Endothelial cell of umbilical vein (primary cell): Measurements from ENCODE around the gene DDX10. TPM values are rescaled to one million over a fixed set of nuclear protein-coding genes. Genes with fewer than 3 reads are reported as not detected.

ENCODE experiments used
- BruUV-seq: library from RNA; stranded (reverse); fragments of 400-500 nt; replicated peaks from 2 replicates; lab custom pipeline; 2021; lab: Mats Ljungman, UMichigan
- CTCF ChIA-PET: fragments of 300-600, 350-600 bp; sonication (Branson Sonifier 250); formaldehyde crosslinking; loops from one replicate; lab custom pipeline; 2021; ENCODE audit warnings: antibody characterized with exemption, inconsistent platforms; lab: Charles Lee
- POLR2A ChIA-PET: fragments of 300-600, 350-600 bp; sonication (Branson Sonifier 250); formaldehyde crosslinking; loops from one replicate; lab custom pipeline; 2021; ENCODE audit warnings: antibody characterized with exemption, inconsistent platforms; lab: Charles Lee
- DNase-seq: peaks from one replicate; pipeline ENCODE4 v3.0.0-alpha.2; 2011; ENCODE audit warnings: low read depth, low spot score
- FAIRE-seq: peaks from 2 replicates; lab custom pipeline; 2011; peaks lifted over from hg19 to GRCh38; lab: Jason Lieb, UNC
- H2AFZ ChIP-seq: 2 replicates; pipeline ENCODE4 v1.6.0; 2012; ENCODE audit warnings: low read depth, low read length, control low read depth, inconsistent platforms
- H3K27ac ChIP-seq: 2 replicates; pipeline ENCODE4 v1.5.1; 2011; ENCODE audit warnings: low read depth, mild to moderate bottlenecking, control low read depth, low read length, moderate library complexity; ENCODE audit not compliant: insufficient read depth
- H3K27me3 ChIP-seq, 2 experiments: 2 replicates each; pipeline versions ENCODE4 v1.6.0 to v1.6.1; 2011; ENCODE audit warnings: low read length in 2 of 2, mixed read lengths in 1 of 2; ENCODE audit not compliant: control insufficient read depth in 2 of 2, insufficient read depth in 2 of 2
- H3K36me3 ChIP-seq, 2 experiments: 2 replicates in 1 of 2; 3 replicates in 1 of 2; pipeline ENCODE4 v1.5.1; 2011; ENCODE audit warnings: low read length in 2 of 2, mild to moderate bottlenecking in 1 of 2, moderate library complexity in 1 of 2; ENCODE audit not compliant: control insufficient read depth in 2 of 2, insufficient read depth in 2 of 2; ENCODE audit errors: extremely low read depth in 1 of 2
- H3K4me1 ChIP-seq: 3 replicates; pipeline ENCODE4 v1.5.1; 2011; ENCODE audit warnings: mild to moderate bottlenecking, low read length; ENCODE audit not compliant: control insufficient read depth, insufficient read depth; ENCODE audit errors: extremely low read depth
- H3K4me2 ChIP-seq: 2 replicates; pipeline ENCODE4 v1.6.1; 2011; ENCODE audit warnings: low read length, control low read depth, mixed read lengths; ENCODE audit not compliant: insufficient read depth
- H3K4me3 ChIP-seq, 3 experiments: fragments of 200-600 bp in 1 of 3; sonication (generic), shearing (Covaris generic) in 1 of 3; replicated peaks in 1 of 3; 2 replicates each; pipeline ENCODE4 v1.5.1; 2011 to 2016; ENCODE audit warnings: control low read depth in 3 of 3, low read length in 3 of 3, mild to moderate bottlenecking in 2 of 3, inconsistent platforms in 1 of 3, low read depth in 1 of 3, moderate library complexity in 1 of 3; ENCODE audit not compliant: insufficient read depth in 1 of 3
- H3K79me2 ChIP-seq: 2 replicates; pipeline ENCODE4 v1.6.0; 2012; ENCODE audit warnings: low read length, inconsistent platforms; ENCODE audit not compliant: control insufficient read depth, insufficient read depth
- H3K9ac ChIP-seq: replicated peaks from 2 replicates; pipeline ENCODE3; 2011; ENCODE audit warnings: low read length, control low read depth; ENCODE audit not compliant: insufficient read depth; ENCODE audit errors: extremely low read depth
- H3K9me1 ChIP-seq: replicated peaks from 3 replicates; pipeline ENCODE4 v1.6.0; 2011; ENCODE audit warnings: mild to moderate bottlenecking, low read length; ENCODE audit not compliant: control insufficient read depth, insufficient read depth; ENCODE audit errors: extremely low read depth
- H3K9me3 ChIP-seq: replicated peaks from 2 replicates; pipeline ENCODE4 v1.5.1; 2012; ENCODE audit warnings: low read length, inconsistent platforms; ENCODE audit not compliant: control insufficient read depth, insufficient read depth
- H4K20me1 ChIP-seq: replicated peaks from 2 replicates; pipeline ENCODE3; 2011; ENCODE audit warnings: mild to moderate bottlenecking, low read length; ENCODE audit not compliant: control insufficient read depth, insufficient read depth; ENCODE audit errors: extremely low read depth
- EZH2 ChIP-seq: IDR thresholded peaks from 2 replicates; pipeline ENCODE4 v1.6.1; 2012; ENCODE audit warnings: borderline replicate concordance, low read depth, mild to moderate bottlenecking, moderate library complexity, low read length, inconsistent platforms; ENCODE audit not compliant: severe bottlenecking
- FOS ChIP-seq: IDR thresholded peaks from 2 replicates; pipeline ENCODE4 v1.6.1; 2011; ENCODE audit warnings: mild to moderate bottlenecking, low read length, moderate library complexity, borderline replicate concordance; ENCODE audit not compliant: insufficient read depth
- GATA2 ChIP-seq: IDR thresholded peaks from 2 replicates; pipeline ENCODE4 v1.7.0; 2011; ENCODE audit warnings: low read depth, mild to moderate bottlenecking, moderate library complexity, mixed read lengths, low read length; ENCODE audit not compliant: insufficient read length, insufficient read depth
- JUN ChIP-seq: IDR thresholded peaks from 2 replicates; pipeline ENCODE4 v1.6.1; 2011; ENCODE audit warnings: borderline replicate concordance, low read depth; ENCODE audit not compliant: insufficient read length, insufficient read depth
- MAX ChIP-seq: IDR thresholded peaks from 2 replicates; pipeline ENCODE4 v1.6.1; 2011; ENCODE audit not compliant: insufficient read depth, insufficient read length
- MYC ChIP-seq: IDR thresholded peaks from one replicate; pipeline ENCODE4 v1.6.1; 2011; ENCODE audit warnings: mild to moderate bottlenecking, low read depth, low read length
- POLR2A ChIP-seq: IDR thresholded peaks from 2 replicates; pipeline ENCODE4 v1.6.1; 2012; ENCODE audit warnings: low read depth, mild to moderate bottlenecking, control low read depth, low read length
- POLR2AphosphoS5 ChIP-seq: IDR thresholded peaks from 2 replicates; pipeline ENCODE4 v1.6.1; 2012; ENCODE audit warnings: low read depth, mild to moderate bottlenecking, control low read depth, low read length, moderate library complexity; ENCODE audit not compliant: insufficient read depth
- dilution Hi-C: fragments of 300-500 bp; cut with MboI; formaldehyde crosslinking; loops from one replicate; pipeline ENCODE4 v1.15.0; 2019; ENCODE audit warnings: low sequenced_read_pairs; ENCODE audit not compliant: extremely low pct_ligation_motif_present
- intact Hi-C: fragments of 100-400 bp; cut with micrococcal nuclease; formaldehyde crosslinking; loops from one replicate; pipeline ENCODE4 v1.10.0; 2022
- polyA plus RNA-seq, 4 experiments: library from polyadenylated mRNA; depleted of rRNA in 3 of 4; stranded (reverse) in 3 of 4; unstranded in 1 of 4; fragments of >200 nt; gene quantifications; 2 replicates each; pipeline versions ENCODE4 v1.2.1 to v1.2.3, GENCODE V29; 2011 to 2012; ENCODE audit warnings: missing spikeins in 1 of 4
- total RNA-seq: library from RNA; stranded (reverse); gene quantifications from 2 replicates; pipeline ENCODE4 v1.2.3, GENCODE V29; 2021
- TF ChIP-seq, protein P1 (sequence below), 2 donors: IDR thresholded peaks; 1 replicate in 1 of 2; 2 replicates in 1 of 2; pipeline ENCODE4 v1.5.1; 2011; ENCODE audit warnings: low read length in 2 of 2, mild to moderate bottlenecking in 2 of 2, moderate library complexity in 2 of 2, control low read depth in 1 of 2, inconsistent platforms in 1 of 2, low read depth in 1 of 2; ENCODE audit not compliant: insufficient read depth in 1 of 2; ENCODE audit errors: extremely low read depth in 1 of 2

DDX10 gene
- total and polyA plus RNA-seq, 2 donors (not counting 3 experiments of a cell fraction or from before 2014, with no cell fraction given) = 29.8 to 35.2 TPM

DNA sequence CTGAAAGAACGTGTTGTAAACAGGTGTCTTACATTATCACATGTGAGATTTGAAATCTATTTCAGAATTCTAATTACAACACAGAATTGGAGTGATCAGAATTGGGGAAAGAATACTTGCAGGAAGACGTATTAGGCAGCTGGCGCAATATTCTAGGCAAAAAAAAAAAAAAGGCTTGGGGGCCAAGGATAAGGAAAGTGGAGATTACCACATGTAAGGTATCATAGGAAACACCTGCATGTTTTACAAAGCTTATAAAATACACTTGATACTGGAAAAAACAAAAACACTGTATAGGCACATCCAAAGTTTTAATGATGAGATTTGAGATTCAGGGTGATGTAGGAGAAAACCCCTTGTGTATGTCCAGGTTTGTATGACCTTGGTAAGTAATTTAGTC, 245.1 kb downstream of the DDX10 start:
- dilution Hi-C loops = no loop called here
- H3K4me3 ChIP-seq = no peak overlapping the region
- no peak for TF ChIP-seq FOS
- no peak for TF ChIP-seq GATA2
- ChIA-PET CTCF (no interaction called here), POLR2A (no interaction called here)
- FAIRE-seq = no peak
- H3K27me3 ChIP-seq = no peaks in the 10 kb centered on the region
- no peaks in the 10 kb centered on the region for H3K9me3 ChIP-seq
- no peak overlapping the region for H3K4me2 ChIP-seq
- H3K9ac ChIP-seq = no peak overlapping the region
- no peaks in the 10 kb centered on the region for H3K79me2 ChIP-seq
- no TSS peak for BruUV-seq
- intact Hi-C loops = no loop called here
- DNase-seq = no peak
- no peak overlapping the region for H3K27ac ChIP-seq
- H2AFZ ChIP-seq = no peak overlapping the region
- H3K9me1 ChIP-seq = no peaks in the 10 kb centered on the region
- H4K20me1 ChIP-seq = no peaks in the 10 kb centered on the region
- H3K4me1 ChIP-seq = peaks cover 20% of the 10 kb centered on the region
- no peaks in the 10 kb centered on the region for H3K36me3 ChIP-seq

GRCh38 chr11:108912581-108912980, 247.7 kb downstream of the DDX10 start:
- POLR2A ChIA-PET = no interaction called here
- Histone ChIP-seq H3K79me2 (no peaks in the 10 kb centered on the region), H4K20me1 (no peaks in the 10 kb centered on the region), H3K36me3 (no peaks in the 10 kb centered on the region), H2AFZ (no peak overlapping the region), H3K4me2 (no peak overlapping the region), H3K27ac (no peak overlapping the region), H3K9me3 (no peaks in the 10 kb centered on the region), H3K9me1 (no peaks in the 10 kb centered on the region), H3K9ac (no peak overlapping the region), H3K4me3 (no peak overlapping the region), H3K4me1 (peaks cover 6% of the 10 kb centered on the region), H3K27me3 (no peaks in the 10 kb centered on the region)
- TF ChIP-seq, protein P1, sequence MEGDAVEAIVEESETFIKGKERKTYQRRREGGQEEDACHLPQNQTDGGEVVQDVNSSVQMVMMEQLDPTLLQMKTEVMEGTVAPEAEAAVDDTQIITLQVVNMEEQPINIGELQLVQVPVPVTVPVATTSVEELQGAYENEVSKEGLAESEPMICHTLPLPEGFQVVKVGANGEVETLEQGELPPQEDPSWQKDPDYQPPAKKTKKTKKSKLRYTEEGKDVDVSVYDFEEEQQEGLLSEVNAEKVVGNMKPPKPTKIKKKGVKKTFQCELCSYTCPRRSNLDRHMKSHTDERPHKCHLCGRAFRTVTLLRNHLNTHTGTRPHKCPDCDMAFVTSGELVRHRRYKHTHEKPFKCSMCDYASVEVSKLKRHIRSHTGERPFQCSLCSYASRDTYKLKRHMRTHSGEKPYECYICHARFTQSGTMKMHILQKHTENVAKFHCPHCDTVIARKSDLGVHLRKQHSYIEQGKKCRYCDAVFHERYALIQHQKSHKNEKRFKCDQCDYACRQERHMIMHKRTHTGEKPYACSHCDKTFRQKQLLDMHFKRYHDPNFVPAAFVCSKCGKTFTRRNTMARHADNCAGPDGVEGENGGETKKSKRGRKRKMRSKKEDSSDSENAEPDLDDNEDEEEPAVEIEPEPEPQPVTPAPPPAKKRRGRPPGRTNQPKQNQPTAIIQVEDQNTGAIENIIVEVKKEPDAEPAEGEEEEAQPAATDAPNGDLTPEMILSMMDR (IDR thresholded peaks at IDR 0.05; ENCODE audit: extremely low read depth in 1 of 2, insufficient read depth in 1 of 2, low read depth in 1 of 2, low read length in 2 of 2) = no peak
- TF ChIP-seq MAX = no peak
- no peak for TF ChIP-seq FOS
- no peak for TF ChIP-seq EZH2
- no peak for TF ChIP-seq POLR2A
- no peak for TF ChIP-seq MYC
- TF ChIP-seq JUN = no peak
- TF ChIP-seq GATA2 = no peak
- no peak for TF ChIP-seq POLR2AphosphoS5
- DNase-seq = no peak
- FAIRE-seq = no peak
- dilution Hi-C loops (no loop called here), intact Hi-C loops (no loop called here)
- BruUV-seq = no TSS peak
- CTCF ChIA-PET = interaction anchor here (3.1 kb wide), 1 partner anchor 10 kb away, joined by 11 read pairs; no protein-coding TSS in a partner anchor
